Superior temporal gyrus (tissue), 1 donor: ENCODE measurements around the gene BICDL2.

Experiments
- DNase-seq: peaks from one replicate; pipeline ENCODE4 v3.0.0-alpha.2; 2016; ENCODE audit errors: extremely low spot score

Gene BICDL2

GRCh38 chr16:3046641-3047386 is 10.1 kb upstream of the BICDL2 start:
- no peak for DNase-seq

DNA sequence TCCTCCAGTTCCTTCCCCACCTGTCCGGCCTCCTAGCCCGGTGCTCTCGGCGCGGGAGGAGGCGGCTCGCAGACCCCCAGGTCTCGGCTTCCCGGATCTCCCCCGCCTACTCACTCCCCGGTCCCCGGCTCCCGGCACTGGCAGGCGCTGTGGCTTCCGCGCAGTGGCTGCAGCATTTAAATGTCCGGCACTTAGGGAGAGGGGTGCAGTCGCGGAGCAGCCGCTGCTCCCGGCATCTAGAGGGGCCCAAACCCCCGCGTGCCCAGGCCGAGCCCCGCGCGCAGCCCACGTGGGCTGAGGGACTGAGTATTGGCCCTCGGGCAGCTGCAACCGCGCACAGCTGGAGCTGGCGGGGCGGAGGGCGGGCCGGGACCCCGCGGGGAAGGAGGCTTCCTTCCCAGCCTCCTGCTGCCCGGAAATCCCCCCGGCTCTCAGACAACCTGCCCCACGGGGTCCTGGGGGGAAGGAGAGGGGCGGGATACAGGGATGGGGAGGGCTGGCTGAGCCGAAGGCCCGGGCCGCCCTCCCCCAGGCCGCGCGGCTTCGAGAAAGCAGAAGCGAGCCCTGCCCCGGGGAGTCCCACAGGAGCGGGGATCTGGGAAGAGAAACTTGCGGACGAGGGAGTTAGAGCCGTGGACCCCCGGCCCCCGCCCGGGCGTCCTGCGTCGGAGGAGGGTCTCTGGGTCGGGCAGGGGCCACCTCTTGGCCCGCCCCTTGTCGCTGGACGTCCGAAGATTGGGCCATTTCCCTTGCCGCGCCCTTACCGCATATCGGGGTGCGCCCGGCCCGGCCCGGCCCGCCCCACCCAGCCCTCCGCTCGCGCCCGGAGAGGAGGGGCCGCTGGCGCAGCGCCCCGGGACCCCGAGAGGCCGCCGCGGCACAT is 9.3 kb upstream of the BICDL2 start, which contains the start of gene MMP25:
TSS of gene MMP25 (plus strand) at position 804 of the 883 bp plus-strand sequence. CDS start 357 bp downstream, outside the sequence.
- no peak for DNase-seq

GRCh38 chr16:3044708-3045107 is 8.0 kb upstream of the BICDL2 start:
- no peak for DNase-seq

DNA sequence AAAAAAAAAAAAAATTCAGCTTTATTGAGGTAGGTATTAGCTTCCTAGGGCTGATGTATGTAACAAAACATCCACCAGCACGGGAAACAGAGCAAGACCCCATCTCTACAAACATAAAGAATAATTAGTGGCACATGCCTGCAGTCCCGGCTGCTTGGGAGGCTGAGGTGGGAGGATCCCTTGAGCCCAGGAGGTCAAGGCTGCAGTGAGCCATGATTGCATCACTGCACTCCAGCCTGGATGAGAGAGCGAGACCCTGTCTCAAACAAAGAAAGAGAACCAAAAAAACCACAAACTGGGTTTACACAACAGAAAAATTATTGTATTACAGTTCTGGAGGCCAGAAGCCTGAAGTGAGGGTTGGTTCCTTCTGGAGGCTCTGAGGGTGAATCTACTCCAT is 5.6 kb upstream of the BICDL2 start:
- DNase-seq: no peak

- DNase-seq: no peak
Measured at GRCh38 chr16:3038896-3039295, 2.2 kb upstream of the BICDL2 start.

DNA sequence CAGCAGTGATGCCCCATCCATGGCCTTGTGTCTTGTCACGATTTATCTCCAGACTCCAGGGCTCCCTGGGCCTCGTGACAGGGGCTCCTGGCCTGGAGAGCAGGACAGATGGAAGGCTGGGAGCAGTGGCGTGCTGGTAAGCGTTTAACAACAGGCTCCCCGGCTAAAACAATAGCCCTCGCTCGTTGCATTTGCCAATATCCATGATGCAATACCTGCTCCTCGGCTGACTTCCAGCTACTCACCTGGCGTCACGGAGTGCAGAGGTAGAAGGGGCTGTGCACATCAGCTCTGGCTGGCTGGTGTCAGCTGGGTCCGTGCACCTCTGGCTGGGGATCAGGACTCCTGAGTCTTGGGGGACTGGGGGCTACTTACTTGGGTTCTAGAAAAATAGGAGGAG is 1.5 kb upstream of the BICDL2 start:
- no peak for DNase-seq

DNA sequence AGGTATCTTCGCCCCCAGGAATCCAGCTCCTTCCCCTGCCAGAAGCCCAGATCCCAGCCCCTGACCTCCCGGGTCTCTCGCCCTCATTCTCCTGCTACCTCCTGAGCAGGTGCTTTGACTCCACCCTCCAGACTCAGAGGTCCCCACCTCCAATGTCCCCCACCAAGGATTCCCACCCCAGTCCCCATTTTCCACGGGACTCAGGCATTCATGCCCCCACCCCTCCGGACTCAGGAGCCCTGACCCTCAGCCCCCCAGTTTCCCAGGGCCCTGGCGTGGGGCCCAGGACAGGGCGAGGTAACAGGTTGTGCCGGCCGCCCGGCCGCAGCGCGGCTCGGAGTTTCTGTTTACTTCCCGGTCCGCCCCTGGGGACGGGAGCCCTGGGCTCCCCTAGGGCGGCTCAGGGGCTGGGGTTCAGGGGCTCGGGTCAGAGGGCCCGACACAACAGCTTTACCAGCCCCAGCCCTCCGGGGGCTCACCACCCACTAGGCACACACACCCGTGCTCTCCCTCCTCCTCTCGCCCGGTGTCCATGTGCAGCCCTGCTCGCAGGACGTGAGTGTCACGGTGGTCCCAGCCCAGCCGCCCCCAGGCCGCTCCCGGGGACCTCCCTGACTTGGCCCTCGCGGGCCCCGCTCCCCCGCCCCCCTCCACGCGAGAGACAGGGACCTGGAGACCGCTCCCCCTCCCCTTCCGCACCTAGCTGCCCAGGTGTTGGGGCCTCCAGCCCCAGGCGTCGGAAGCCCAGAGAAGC is 595 bp downstream of the BICDL2 start:
- no peak for DNase-seq

- DNase-seq: no peak
Measured at GRCh38 chr16:3035289-3035971, 1.3 kb downstream of the BICDL2 start.

- no peak for DNase-seq
Measured at GRCh38 chr16:3032624-3033023, 4.1 kb downstream of the BICDL2 start.

- no peak for DNase-seq
Measured at GRCh38 chr16:3030222-3031212, 6.2 kb downstream of the BICDL2 start.

DNA sequence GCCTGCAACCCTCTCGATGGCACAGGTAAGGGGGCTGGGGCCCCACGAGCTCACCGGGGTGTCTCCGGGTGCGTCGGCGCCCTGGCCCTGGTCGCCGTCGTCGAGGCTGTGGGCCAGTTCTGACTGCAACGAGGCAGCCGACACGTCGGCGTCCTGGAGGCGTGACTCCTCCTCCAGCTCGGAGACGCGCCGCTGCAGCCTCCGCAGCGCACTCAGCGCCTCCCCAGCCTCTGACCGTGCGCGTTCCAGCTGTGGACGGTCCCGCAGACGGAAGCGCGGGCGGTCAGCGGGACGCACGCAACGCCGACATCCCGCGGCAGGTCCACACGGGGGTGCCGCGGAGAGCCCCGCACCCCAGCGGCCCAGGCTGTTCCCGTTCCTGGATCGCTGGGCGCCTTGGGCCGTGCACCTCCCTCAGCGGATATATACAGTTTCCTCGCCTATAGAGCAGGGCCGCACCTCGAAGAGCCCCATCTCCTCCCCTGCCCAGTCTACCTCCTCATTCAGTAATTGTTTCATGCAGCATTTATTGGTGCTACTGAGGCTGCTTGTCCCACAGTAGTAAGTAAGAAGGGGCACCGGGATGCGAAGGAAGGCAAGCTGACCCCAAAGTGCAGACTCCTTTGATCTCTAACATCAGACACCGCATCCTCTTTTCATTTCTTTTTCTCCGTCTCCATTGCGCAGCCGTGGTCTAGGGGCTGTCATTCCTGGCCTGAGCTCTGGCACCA is 7.1 kb downstream of the BICDL2 start:
- no peak for DNase-seq

GRCh38 chr16:3028716-3029319 is 7.9 kb downstream of the BICDL2 start:
- no peak for DNase-seq

GRCh38 chr16:3027983-3028715 is 8.6 kb downstream of the BICDL2 start:
- peak; percentile 65 for DNase-seq

- DNase-seq: no peak
Measured at GRCh38 chr16:3027489-3027795, 9.3 kb downstream of the BICDL2 start.

DNA sequence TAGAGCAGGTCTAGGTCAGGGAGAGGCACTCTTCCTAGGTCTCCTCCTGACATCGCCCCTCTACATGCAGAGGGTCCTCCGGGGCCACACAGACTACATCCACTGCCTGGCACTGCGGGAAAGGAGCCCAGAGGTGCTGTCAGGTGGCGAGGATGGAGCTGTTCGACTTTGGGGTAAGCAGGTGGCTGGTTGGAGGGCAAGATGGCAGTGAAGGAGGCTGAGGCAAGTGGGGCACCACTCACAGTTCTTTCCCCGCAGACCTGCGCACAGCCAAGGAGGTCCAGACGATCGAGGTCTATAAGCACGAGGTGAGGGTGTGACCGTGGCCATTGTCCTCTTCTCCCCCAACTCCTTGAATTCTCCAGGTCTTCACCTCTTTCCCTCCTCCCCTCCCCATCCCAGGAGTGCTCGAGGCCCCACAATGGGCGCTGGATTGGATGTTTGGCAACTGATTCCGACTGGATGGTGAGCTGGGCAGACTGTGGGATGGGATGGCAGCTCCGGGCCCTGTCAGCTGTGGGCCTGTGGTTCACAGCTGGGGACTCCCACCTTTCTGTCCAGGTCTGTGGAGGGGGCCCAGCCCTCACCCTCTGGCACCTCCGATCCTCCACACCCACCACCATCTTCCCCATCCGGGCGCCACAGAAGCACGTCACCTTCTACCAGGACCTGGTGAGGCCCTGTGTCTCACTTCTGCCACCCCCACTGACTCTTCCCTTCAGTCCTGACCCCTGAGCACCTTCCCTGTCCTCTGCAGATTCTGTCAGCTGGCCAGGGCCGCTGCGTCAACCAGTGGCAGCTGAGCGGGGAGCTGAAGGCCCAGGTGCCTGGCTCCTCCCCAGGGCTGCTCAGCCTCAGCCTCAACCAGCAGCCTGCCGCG is 9.9 kb downstream of the BICDL2 start:
- DNase-seq: no peak

- DNase-seq: no peak
Measured at GRCh38 chr16:3026003-3026378, 10.8 kb downstream of the BICDL2 start.
